HuH-7 (cell line): Measurements from ENCODE around the gene NHLH1.

Experiments used
- DNase-seq: peaks from one replicate; pipeline ENCODE4 v3.0.0; 2011; ENCODE audit warnings: low spot score

NHLH1 gene

DNA sequence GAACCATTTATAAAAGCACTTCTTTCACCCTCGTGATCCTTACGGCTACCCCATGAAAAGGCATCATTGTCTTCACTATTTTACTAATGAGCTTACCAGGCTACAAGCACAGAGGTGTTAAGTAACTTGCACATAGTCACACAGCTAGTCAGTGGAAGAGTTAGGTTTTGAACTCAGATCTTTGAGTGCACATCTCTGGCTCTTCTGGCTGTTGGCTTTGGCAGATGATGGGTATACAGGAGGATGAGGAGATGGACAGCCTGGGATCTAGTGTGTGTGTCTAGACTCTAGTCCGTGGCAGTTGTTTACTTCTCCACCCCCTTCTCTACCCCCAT lies 45.1 kb downstream of the NHLH1 start:
- DNase-seq = no peak

DNA sequence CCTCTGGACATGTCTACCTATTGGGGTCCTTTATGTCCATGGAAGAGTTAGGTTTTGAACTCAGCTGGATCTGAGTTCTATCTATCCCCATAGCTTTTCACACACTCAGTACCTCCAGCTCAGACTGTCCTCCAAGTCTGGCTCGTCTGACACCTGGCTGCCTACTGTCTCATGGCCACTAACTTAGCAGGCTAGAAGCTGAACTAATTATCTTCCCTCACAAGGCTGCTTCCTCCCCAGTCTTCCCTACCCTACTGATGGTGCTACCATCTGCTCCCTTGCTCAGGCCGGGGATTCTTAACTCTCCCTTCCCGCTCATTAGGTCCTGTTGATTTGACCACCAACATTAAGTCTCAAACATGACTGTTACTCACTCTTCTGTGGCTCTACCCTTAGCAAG lies 46.8 kb downstream of the NHLH1 start:
- DNase-seq = no peak

DNA sequence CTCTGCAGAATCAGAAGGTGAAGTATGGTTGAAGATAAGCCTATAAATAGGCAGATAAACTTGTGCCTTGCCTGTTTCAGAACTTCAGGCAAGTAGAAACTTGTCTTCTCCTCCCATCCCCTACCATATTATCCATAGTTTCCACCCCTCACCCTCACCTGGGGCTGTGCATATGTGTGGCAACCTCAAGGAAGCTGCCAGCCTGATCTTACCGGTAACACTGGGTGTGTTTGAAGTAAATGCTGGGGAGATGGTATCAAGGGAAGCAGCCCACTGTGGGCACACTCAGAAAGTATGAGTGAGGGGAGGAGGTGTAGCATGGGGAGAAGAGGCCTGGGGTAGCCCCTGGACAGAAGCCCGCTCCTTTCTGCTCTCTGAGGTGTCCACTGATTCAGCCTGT lies 48.0 kb downstream of the NHLH1 start:
- no peak for DNase-seq

GRCh38 chr1:160415696-160416290 lies 48.9 kb downstream of the NHLH1 start:
- DNase-seq = no peak

GRCh38 chr1:160416369-160416768 lies 49.5 kb downstream of the NHLH1 start:
- peak; percentile 53 for DNase-seq

DNA sequence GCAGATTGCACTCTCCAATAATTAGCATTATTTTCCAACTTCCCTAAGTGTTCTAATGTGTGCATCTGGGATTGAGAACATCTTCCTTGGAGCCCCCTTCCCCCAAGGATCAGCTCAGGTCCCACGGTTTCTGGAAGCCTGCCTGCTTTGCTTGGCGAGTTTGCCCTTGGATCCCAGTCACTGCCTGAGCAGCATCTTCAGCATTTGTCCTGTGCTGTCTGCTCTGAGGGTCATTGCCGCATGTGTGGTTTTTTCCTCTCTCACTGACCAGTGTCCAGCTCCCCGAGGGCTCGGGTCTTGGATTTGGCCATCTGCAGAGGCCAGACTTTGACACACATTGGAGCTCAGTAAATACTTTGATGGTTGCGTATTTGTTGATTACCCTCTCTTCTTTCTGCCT lies 51.6 kb downstream of the NHLH1 start:
- DNase-seq = no peak

DNA sequence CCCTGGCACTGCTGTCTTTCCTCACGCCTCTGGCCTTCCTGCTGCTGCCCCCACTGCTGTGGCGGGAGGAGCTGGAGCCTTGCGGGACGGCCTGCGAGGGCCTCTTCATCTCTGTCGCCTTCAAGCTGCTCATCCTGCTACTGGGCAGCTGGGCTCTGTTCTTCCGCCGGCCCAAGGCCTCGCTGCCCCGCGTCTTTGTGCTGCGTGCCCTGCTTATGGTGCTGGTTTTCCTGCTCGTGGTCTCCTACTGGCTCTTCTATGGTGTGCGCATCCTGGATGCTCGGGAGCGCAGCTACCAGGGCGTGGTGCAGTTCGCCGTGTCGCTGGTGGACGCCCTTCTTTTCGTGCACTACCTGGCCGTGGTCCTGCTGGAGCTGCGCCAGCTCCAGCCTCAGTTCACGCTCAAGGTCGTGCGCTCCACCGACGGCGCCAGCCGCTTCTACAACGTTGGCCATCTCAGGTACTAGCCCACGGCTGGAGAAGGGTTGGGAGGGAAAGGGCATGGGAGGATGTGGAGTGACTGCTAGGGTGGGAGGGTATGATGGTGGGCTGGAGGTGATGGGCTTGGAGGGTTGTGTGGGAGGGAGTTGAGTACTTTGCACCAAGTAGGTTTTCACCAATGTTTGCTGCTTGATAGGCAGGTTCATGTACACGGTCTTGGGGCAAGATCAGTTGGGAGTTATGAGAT lies 52.4 kb downstream of the NHLH1 start:
- DNase-seq = no peak

- DNase-seq = no peak
Observed at GRCh38 chr1:160419838-160420169, 52.9 kb downstream of the NHLH1 start.

DNA sequence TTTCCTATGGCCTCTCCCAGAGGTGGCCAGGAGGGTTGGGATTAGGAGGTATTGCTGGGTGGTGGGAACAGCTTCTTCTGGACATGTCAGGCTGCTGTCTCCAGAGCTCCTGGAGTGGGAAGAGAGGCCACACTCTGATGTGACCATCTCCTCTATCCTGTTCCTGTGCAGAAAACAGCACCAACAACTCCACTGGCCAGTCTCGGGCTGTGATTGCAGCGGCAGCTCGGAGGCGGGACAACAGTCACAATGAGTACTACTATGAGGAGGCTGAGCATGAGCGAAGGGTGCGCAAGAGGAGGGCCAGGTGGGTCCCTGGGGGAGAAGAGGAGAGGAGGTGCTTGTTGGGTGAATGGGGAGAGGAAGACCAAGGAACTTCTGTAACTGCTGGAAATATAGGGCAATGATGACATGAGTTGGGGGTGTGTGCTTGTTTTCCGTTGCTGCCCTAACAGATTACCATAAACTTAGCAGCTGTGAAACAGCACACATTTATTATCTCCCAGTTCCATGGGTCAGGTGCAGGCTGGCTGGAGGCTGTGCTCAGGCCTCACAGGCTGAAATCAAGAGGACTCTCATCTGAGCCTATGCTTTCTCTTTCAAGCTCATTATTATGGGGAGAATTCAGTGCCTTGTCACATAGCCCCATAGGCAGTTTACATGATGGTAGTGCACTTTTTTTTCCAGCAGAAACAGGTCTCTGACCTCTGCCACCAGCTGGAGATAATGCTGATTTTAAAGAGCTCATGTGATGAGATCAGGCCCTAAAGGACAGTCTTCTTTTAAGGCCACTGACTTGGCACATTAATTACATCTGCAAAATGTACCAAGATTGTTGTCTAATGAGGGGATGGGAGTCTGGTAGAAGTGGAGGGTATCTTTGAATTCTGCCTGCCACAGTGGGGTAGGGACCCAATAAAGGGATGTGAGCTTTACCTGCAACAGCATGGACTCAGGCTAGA lies 54.3 kb downstream of the NHLH1 start:
- DNase-seq = no peak

DNA sequence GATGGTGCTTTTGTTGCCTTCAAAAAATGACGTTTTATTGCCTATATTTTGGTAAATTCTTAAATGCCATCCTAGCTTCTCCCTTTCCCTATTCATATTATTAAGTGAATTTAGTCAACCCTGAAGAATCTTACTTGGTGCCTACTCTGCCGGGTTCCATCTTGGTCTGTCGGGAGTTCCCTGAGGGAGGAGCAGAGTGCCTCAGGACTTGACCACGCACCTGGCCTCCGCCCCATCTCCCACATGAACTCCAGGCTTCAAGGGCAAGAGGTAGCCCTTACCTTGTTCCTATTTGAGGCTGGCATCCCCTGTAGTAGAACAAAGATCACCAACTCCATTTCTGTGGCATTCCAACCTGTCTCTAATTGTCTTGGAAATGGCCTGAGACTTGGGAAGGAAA lies 55.0 kb downstream of the NHLH1 start:
- DNase-seq = no peak
